Measurements from ENCODE around the gene MAPRE3.

The MAPRE3 gene

GRCh38 chr2:26951236-26951635, 19.2 kb upstream of the MAPRE3 start:
- TF ChIP-seq ZNF274 (IDR thresholded peaks at IDR 0.05; ENCODE audit: low read depth, low read length): no peak
- H3K9me3 ChIP-seq (ENCODE audit: insufficient read depth, low read length): no peaks in the 10 kb centered on the region
- no peaks in the 10 kb centered on the region for H3K36me3 ChIP-seq (ENCODE audit: insufficient read depth, insufficient read length, low read length)
- DNase-seq (ENCODE audit: low read depth, low spot score): no peak
- H3K4me1 ChIP-seq (ENCODE audit: insufficient read depth, insufficient read length): peaks cover 6% of the 10 kb centered on the region
- no peak overlapping the region for H3K9ac ChIP-seq (ENCODE audit: insufficient read length, low read depth)
- no peak overlapping the region for H3K4me3 ChIP-seq (ENCODE audit: insufficient read length, low read depth)
- no peaks in the 10 kb centered on the region for H3K27me3 ChIP-seq (ENCODE audit: insufficient read depth, insufficient read length)

- Histone ChIP-seq H3K27me3 (ENCODE audit: insufficient read depth, insufficient read length) (no peaks in the 10 kb centered on the region), H3K4me3 (ENCODE audit: insufficient read length, low read depth) (no peak overlapping the region), H3K36me3 (ENCODE audit: insufficient read depth, insufficient read length, low read length) (no peaks in the 10 kb centered on the region), H3K4me1 (ENCODE audit: insufficient read depth, insufficient read length) (no peaks in the 10 kb centered on the region), H3K9ac (ENCODE audit: insufficient read length, low read depth) (no peak overlapping the region), H3K9me3 (ENCODE audit: insufficient read depth, low read length) (no peaks in the 10 kb centered on the region)
- TF ChIP-seq SUZ12 (IDR thresholded peaks at IDR 0.05; ENCODE audit: extremely low read depth, insufficient read depth, insufficient read length): no peak
- TF ChIP-seq ZNF274 (IDR thresholded peaks at IDR 0.05; ENCODE audit: low read depth, low read length): no peak
- TF ChIP-seq YY1 (IDR thresholded peaks at IDR 0.05; ENCODE audit: insufficient read depth, insufficient read length): no peak
- peak; percentile 40 for DNase-seq (ENCODE audit: low read depth, low spot score)
These were observed 18.1 kb upstream of the MAPRE3 start for GRCh38 chr2:26952374-26952773.

- Histone ChIP-seq H3K4me3 (ENCODE audit: insufficient read length, low read depth) (no peak overlapping the region), H3K27me3 (ENCODE audit: insufficient read depth, insufficient read length) (no peaks in the 10 kb centered on the region), H3K9ac (ENCODE audit: insufficient read length, low read depth) (no peak overlapping the region), H3K9me3 (ENCODE audit: insufficient read depth, low read length) (no peaks in the 10 kb centered on the region), H3K4me1 (ENCODE audit: insufficient read depth, insufficient read length) (no peaks in the 10 kb centered on the region), H3K36me3 (ENCODE audit: insufficient read depth, insufficient read length, low read length) (no peaks in the 10 kb centered on the region)
- DNase-seq (ENCODE audit: low read depth, low spot score): no peak
- TF ChIP-seq YY1 (IDR thresholded peaks at IDR 0.05; ENCODE audit: insufficient read depth, insufficient read length): no peak
- TF ChIP-seq SUZ12 (IDR thresholded peaks at IDR 0.05; ENCODE audit: extremely low read depth, insufficient read depth, insufficient read length): no peak
- no peak for TF ChIP-seq ZNF274 (IDR thresholded peaks at IDR 0.05; ENCODE audit: low read depth, low read length)
These were observed 16.3 kb upstream of the MAPRE3 start for GRCh38 chr2:26954135-26954534.

- no peak for TF ChIP-seq YY1 (IDR thresholded peaks at IDR 0.05; ENCODE audit: insufficient read depth, insufficient read length)
- TF ChIP-seq SUZ12 (IDR thresholded peaks at IDR 0.05; ENCODE audit: extremely low read depth, insufficient read depth, insufficient read length): no peak
- TF ChIP-seq ZNF274 (IDR thresholded peaks at IDR 0.05; ENCODE audit: low read depth, low read length): no peak
- Histone ChIP-seq H3K36me3 (ENCODE audit: insufficient read depth, insufficient read length, low read length) (no peaks in the 10 kb centered on the region), H3K4me3 (ENCODE audit: insufficient read length, low read depth) (no peak overlapping the region), H3K27me3 (ENCODE audit: insufficient read depth, insufficient read length) (peaks cover 4% of the 10 kb centered on the region), H3K4me1 (ENCODE audit: insufficient read depth, insufficient read length) (no peaks in the 10 kb centered on the region), H3K9ac (ENCODE audit: insufficient read length, low read depth) (no peak overlapping the region), H3K9me3 (ENCODE audit: insufficient read depth, low read length) (no peaks in the 10 kb centered on the region)
- no peak for DNase-seq (ENCODE audit: low read depth, low spot score)
These were observed 13.4 kb upstream of the MAPRE3 start for GRCh38 chr2:26957041-26957440.

GRCh38 chr2:26957534-26957933, 12.9 kb upstream of the MAPRE3 start:
- Histone ChIP-seq H3K4me1 (ENCODE audit: insufficient read depth, insufficient read length) (no peaks in the 10 kb centered on the region), H3K9ac (ENCODE audit: insufficient read length, low read depth) (no peak overlapping the region), H3K36me3 (ENCODE audit: insufficient read depth, insufficient read length, low read length) (no peaks in the 10 kb centered on the region), H3K27me3 (ENCODE audit: insufficient read depth, insufficient read length) (peaks cover 4% of the 10 kb centered on the region), H3K9me3 (ENCODE audit: insufficient read depth, low read length) (no peaks in the 10 kb centered on the region), H3K4me3 (ENCODE audit: insufficient read length, low read depth) (no peak overlapping the region)
- TF ChIP-seq ZNF274 (IDR thresholded peaks at IDR 0.05; ENCODE audit: low read depth, low read length): no peak
- no peak for TF ChIP-seq YY1 (IDR thresholded peaks at IDR 0.05; ENCODE audit: insufficient read depth, insufficient read length)
- no peak for TF ChIP-seq SUZ12 (IDR thresholded peaks at IDR 0.05; ENCODE audit: extremely low read depth, insufficient read depth, insufficient read length)
- no peak for DNase-seq (ENCODE audit: low read depth, low spot score)

- H3K9ac ChIP-seq (ENCODE audit: insufficient read length, low read depth): no peak overlapping the region
- peaks cover 4% of the 10 kb centered on the region for H3K27me3 ChIP-seq (ENCODE audit: insufficient read depth, insufficient read length)
- H3K36me3 ChIP-seq (ENCODE audit: insufficient read depth, insufficient read length, low read length): no peaks in the 10 kb centered on the region
- no peak for DNase-seq (ENCODE audit: low read depth, low spot score)
- H3K4me3 ChIP-seq (ENCODE audit: insufficient read length, low read depth): no peak overlapping the region
- H3K9me3 ChIP-seq (ENCODE audit: insufficient read depth, low read length): no peaks in the 10 kb centered on the region
- no peak for TF ChIP-seq YY1 (IDR thresholded peaks at IDR 0.05; ENCODE audit: insufficient read depth, insufficient read length)
- no peak for TF ChIP-seq SUZ12 (IDR thresholded peaks at IDR 0.05; ENCODE audit: extremely low read depth, insufficient read depth, insufficient read length)
- TF ChIP-seq ZNF274 (IDR thresholded peaks at IDR 0.05; ENCODE audit: low read depth, low read length): no peak
- no peaks in the 10 kb centered on the region for H3K4me1 ChIP-seq (ENCODE audit: insufficient read depth, insufficient read length)
These were observed 11.1 kb upstream of the MAPRE3 start for GRCh38 chr2:26959331-26959730.

- TF ChIP-seq ZNF274 (IDR thresholded peaks at IDR 0.05; ENCODE audit: low read depth, low read length) (no peak), YY1 (IDR thresholded peaks at IDR 0.05; ENCODE audit: insufficient read depth, insufficient read length) (no peak), SUZ12 (IDR thresholded peaks at IDR 0.05; ENCODE audit: extremely low read depth, insufficient read depth, insufficient read length) (no peak)
These were observed 5.8 kb upstream of the MAPRE3 start for GRCh38 chr2:26964446-26965130.

More at GRCh38 chr2:26964446-26965130, 5.8 kb upstream of the MAPRE3 start:
- H3K4me3 ChIP-seq (ENCODE audit: insufficient read length, low read depth): no peak overlapping the region
- H3K9ac ChIP-seq (ENCODE audit: insufficient read length, low read depth): no peak overlapping the region
- H3K9me3 ChIP-seq (ENCODE audit: insufficient read depth, low read length): no peaks in the 10 kb centered on the region
- DNase-seq (ENCODE audit: low read depth, low spot score): no peak
- peaks cover 20% of the 10 kb centered on the region for H3K27me3 ChIP-seq (ENCODE audit: insufficient read depth, insufficient read length)
- H3K36me3 ChIP-seq (ENCODE audit: insufficient read depth, insufficient read length, low read length): no peaks in the 10 kb centered on the region
- no peaks in the 10 kb centered on the region for H3K4me1 ChIP-seq (ENCODE audit: insufficient read depth, insufficient read length)

All from NT2/D1 (cell line).